ENCODE data around the gene AR.

DNA sequence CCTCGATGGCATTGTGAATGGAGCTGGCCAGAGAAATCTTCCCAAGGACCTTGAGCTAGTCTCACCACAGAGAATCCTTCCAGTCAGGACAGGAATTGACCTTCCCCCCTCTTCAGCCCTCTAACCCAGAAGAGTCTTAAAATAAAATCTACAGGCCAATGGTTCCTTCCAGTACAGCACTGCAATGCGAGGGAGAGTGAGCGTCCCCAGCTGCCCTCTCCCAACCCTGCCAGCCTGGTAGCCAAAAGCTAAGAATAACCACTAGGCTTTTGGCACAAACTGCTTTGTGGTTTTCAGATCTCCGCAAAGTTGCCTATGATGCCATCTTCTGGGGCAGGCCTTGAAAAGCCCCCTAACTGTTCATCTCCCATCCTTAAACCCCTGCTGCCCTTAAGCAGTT is 175.1 kb downstream of the AR start:
- no peak for TF ChIP-seq EZH2 (IDR thresholded peaks at IDR 0.05; ENCODE audit: low read depth)
- TF ChIP-seq, protein P1, sequence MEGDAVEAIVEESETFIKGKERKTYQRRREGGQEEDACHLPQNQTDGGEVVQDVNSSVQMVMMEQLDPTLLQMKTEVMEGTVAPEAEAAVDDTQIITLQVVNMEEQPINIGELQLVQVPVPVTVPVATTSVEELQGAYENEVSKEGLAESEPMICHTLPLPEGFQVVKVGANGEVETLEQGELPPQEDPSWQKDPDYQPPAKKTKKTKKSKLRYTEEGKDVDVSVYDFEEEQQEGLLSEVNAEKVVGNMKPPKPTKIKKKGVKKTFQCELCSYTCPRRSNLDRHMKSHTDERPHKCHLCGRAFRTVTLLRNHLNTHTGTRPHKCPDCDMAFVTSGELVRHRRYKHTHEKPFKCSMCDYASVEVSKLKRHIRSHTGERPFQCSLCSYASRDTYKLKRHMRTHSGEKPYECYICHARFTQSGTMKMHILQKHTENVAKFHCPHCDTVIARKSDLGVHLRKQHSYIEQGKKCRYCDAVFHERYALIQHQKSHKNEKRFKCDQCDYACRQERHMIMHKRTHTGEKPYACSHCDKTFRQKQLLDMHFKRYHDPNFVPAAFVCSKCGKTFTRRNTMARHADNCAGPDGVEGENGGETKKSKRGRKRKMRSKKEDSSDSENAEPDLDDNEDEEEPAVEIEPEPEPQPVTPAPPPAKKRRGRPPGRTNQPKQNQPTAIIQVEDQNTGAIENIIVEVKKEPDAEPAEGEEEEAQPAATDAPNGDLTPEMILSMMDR (conservative IDR thresholded peaks at IDR 0.05), result no peak
